PC-9 (cell line): ENCODE data around the gene PNPLA7. TPM values are rescaled to one million over a fixed set of nuclear protein-coding genes. Genes with fewer than 3 reads are reported as not detected.
"Not testable (repeated sequence)": the region's sequence is repeated elsewhere in the genome, so short reads cannot be mapped to it uniquely, and the experiment has no call there.

Source experiments
- BruUV-seq: library from RNA; stranded (reverse); fragments of 400-500 nt; replicated peaks from 2 replicates; lab custom pipeline; 2021; lab: Mats Ljungman, UMichigan
- CTCF ChIA-PET: fragments of 300-600 bp; sonication (Branson Sonifier 250); formaldehyde crosslinking; loops from one replicate; lab custom pipeline; 2022; ENCODE audit warnings: antibody characterized with exemption; lab: Charles Lee
- POLR2A ChIA-PET: fragments of 300-600 bp; sonication (Branson Sonifier 250); formaldehyde crosslinking; loops from one replicate; lab custom pipeline; 2022; ENCODE audit warnings: antibody characterized with exemption; ENCODE audit not compliant: unreplicated experiment; lab: Charles Lee
- DNase-seq, 2 experiments: peaks; one replicate each; pipeline versions ENCODE4 v3.0.0 to v3.0.0-alpha.2; 2015 to 2022; ENCODE audit warnings: mixed read lengths in 1 of 2
- H2AFZ ChIP-seq: fragments of 200-600 bp; sonication (generic); 2 replicates; pipeline ENCODE4 v1.8.1; 2017; ENCODE audit warnings: antibody characterized with exemption
- H3F3A ChIP-seq: fragments of 200-600 bp; sonication (generic); 2 replicates; pipeline ENCODE4 v1.8.1; 2017; ENCODE audit warnings: antibody characterized with exemption, mild to moderate bottlenecking, low read depth; ENCODE audit not compliant: insufficient read depth
- H3K27ac ChIP-seq: fragments of 200-600 bp; sonication (generic); 2 replicates; pipeline ENCODE4 v1.6.1; 2016; ENCODE audit warnings: mixed run types
- H3K27me3 ChIP-seq: fragments of 200-600 bp; sonication (generic); 2 replicates; pipeline ENCODE4 v1.6.1; 2016; ENCODE audit warnings: low read depth, mixed run types; ENCODE audit not compliant: insufficient read depth
- H3K36me3 ChIP-seq: fragments of 200-600 bp; sonication (generic); 2 replicates; pipeline ENCODE4 v1.6.1; 2016; ENCODE audit warnings: low read depth, mixed run types
- H3K4me1 ChIP-seq: fragments of 200-600 bp; sonication (generic); replicated peaks from 2 replicates; pipeline ENCODE4 v1.6.1; 2016; ENCODE audit warnings: mixed run types; ENCODE audit not compliant: insufficient read depth
- H3K4me2 ChIP-seq: fragments of 200-600 bp; sonication (generic); 2 replicates; pipeline ENCODE4 v1.6.1; 2017; ENCODE audit warnings: mixed run types
- H3K4me3 ChIP-seq: fragments of 200-600 bp; sonication (generic); 2 replicates; pipeline ENCODE4 v1.6.1; 2016; ENCODE audit warnings: mixed run types
- H3K79me2 ChIP-seq: fragments of 200-600 bp; sonication (generic); 2 replicates; pipeline ENCODE4 v1.6.1; 2017; ENCODE audit warnings: low read depth, mixed run types
- H3K9me2 ChIP-seq: fragments of 200-600 bp; sonication (generic); 2 replicates; pipeline ENCODE4 v1.8.1; 2017; ENCODE audit warnings: mild to moderate bottlenecking; ENCODE audit not compliant: insufficient read depth
- H3K9me3 ChIP-seq: fragments of 200-600 bp; sonication (generic); 2 replicates; pipeline ENCODE4 v1.8.1; 2016; ENCODE audit warnings: low read depth; ENCODE audit not compliant: insufficient read depth
- H4K20me1 ChIP-seq: fragments of 200-600 bp; sonication (generic); 2 replicates; pipeline ENCODE4 v1.8.1; 2017; ENCODE audit not compliant: insufficient read depth
- EZH2 ChIP-seq: fragments of 200-600 bp; sonication (generic); IDR thresholded peaks from 2 replicates; pipeline ENCODE4 v1.8.0; 2017; ENCODE audit warnings: antibody characterized with exemption, low read depth
- intact Hi-C: fragments of 100-400 bp; cut with micrococcal nuclease; formaldehyde crosslinking; loops from one replicate; pipeline ENCODE4 v1.10.0; 2022; ENCODE audit not compliant: unreplicated experiment
- total RNA-seq: library from RNA; stranded (reverse); gene quantifications from 2 replicates; pipeline ENCODE4 v1.2.3, GENCODE V29; 2021
- TF ChIP-seq, protein P1 (sequence below): fragments of 200-600 bp; sonication (generic); conservative IDR thresholded peaks from 2 replicates; pipeline ENCODE4 v1.6.1; 2017; ENCODE audit warnings: mixed run types, antibody characterized with exemption, mild to moderate bottlenecking, moderate library complexity

Gene PNPLA7
- total RNA-seq, 1 experiment from 2014 or later, result 1.9 TPM

DNA sequence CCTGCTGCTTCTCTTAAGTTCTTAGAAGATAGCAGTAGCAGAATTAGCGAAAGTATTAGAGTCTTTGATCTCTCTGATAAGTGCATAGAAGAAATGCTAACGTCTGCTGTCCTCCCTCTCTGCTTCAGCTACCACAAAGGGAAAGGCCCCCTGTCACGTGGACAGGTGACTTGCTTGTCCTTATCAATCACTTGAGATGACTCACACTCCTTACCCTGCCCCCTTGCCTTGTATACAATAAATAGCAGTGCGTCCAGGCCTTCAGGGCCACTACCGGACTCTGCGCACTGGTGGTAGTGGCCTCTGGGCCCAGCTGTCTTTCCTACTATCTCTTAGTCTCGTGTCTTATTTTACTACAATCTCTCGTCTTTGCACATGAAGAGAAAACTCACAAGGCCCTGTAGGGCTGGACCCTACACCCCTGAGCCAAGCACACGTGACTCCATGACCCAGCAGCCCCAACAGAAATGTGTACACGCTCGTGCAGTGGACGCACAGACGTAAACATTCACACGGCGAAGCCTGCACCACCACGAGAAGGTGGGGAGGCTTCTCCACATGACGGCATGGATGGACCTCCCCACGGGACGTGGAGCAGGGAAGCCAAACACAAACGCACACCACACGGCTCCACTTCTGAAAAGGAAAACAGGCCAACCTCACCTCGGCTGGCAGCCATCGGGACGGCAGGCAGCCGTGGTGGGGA, 38.3 kb downstream of the PNPLA7 start:
- TF ChIP-seq EZH2, result no peak
- TF ChIP-seq, protein P1, sequence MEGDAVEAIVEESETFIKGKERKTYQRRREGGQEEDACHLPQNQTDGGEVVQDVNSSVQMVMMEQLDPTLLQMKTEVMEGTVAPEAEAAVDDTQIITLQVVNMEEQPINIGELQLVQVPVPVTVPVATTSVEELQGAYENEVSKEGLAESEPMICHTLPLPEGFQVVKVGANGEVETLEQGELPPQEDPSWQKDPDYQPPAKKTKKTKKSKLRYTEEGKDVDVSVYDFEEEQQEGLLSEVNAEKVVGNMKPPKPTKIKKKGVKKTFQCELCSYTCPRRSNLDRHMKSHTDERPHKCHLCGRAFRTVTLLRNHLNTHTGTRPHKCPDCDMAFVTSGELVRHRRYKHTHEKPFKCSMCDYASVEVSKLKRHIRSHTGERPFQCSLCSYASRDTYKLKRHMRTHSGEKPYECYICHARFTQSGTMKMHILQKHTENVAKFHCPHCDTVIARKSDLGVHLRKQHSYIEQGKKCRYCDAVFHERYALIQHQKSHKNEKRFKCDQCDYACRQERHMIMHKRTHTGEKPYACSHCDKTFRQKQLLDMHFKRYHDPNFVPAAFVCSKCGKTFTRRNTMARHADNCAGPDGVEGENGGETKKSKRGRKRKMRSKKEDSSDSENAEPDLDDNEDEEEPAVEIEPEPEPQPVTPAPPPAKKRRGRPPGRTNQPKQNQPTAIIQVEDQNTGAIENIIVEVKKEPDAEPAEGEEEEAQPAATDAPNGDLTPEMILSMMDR, result no peak
- Histone ChIP-seq H3K4me2 (no peak overlapping the region), H4K20me1 (no peaks in the 10 kb centered on the region), H2AFZ (no peak overlapping the region), H3K9me2 (no peaks in the 10 kb centered on the region), H3K27ac (no peak overlapping the region), H3K79me2 (no peaks in the 10 kb centered on the region), H3K36me3 (no peaks in the 10 kb centered on the region), H3K27me3 (peaks cover under 1% of the 10 kb centered on the region; the same call in 1 of the 2 replicates), H3K4me1 (peaks cover 9% of the 10 kb centered on the region; the same call in 1 of the 2 replicates), H3F3A (peaks cover 11% of the 10 kb centered on the region; the same call in 1 of the 2 replicates), H3K9me3 (no peaks in the 10 kb centered on the region), H3K4me3 (no peak overlapping the region)
- POLR2A ChIA-PET, result no interaction called here
- no peak for DNase-seq
- CTCF ChIA-PET, result no interaction called here
- intact Hi-C loops, result no loop called here
- BruUV-seq, result no TSS peak

DNA sequence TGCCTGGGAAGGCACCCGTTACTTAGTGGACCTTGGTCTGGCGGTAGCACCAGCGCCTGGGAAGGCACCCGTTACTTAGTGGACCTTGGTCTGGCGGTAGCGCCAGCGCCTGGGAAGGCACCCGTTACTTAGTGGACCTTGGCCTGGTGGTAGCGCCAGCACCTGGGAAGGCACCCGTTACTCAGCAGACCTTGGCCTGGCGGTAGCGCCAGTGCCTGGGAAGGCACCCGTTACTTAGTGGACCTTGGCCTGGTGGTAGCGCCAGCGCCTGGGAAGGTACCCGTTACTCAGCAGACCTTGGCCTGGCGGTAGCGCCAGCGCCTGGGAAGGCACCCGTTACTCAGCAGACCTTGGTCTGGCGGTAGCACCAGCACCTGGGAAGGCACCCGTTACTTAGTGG, 39.1 kb downstream of the PNPLA7 start:
- H3K4me1 ChIP-seq, intact Hi-C loops, H3K4me2 ChIP-seq, H3K9me3 ChIP-seq, CTCF ChIA-PET, BruUV-seq, DNase-seq, H3K79me2 ChIP-seq, H4K20me1 ChIP-seq, H3K27ac ChIP-seq, H3K4me3 ChIP-seq, POLR2A ChIA-PET, H2AFZ ChIP-seq, H3K9me2 ChIP-seq, H3K36me3 ChIP-seq, H3K27me3 ChIP-seq, H3F3A ChIP-seq: not testable (repeated sequence)

DNA sequence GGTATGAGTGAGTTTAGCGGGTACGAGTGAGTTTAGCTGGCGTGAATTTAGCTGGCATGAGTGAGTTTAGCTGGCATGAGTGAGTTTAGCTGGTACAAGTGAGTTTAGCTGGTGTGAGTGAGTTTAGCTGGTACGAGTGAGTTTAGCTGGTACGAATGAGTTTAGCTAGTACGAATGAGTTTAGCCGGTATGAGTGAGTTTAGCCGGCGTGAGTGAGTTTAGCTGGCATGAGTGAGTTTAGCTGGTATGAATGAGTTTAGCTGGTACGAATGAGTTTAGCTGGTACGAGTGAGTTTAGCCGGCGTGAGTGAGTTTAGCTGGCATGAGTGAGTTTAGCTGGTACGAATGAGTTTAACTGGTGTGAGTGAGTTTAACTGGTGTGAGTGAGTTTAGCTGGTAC, 41.0 kb downstream of the PNPLA7 start:
- intact Hi-C loops, result no loop called here
- no peaks in the 10 kb centered on the region for H4K20me1 ChIP-seq
- ChIA-PET POLR2A (no interaction called here), CTCF (interaction anchor here (0.6 to 0.7 kb wide), 2 partner anchors 17 to 238 kb away, joined by 3 to 4 read pairs; no protein-coding TSS in a partner anchor)
- H3K9me2 ChIP-seq, result no peaks in the 10 kb centered on the region
- H3K27ac ChIP-seq, result no peak overlapping the region
- H3K4me3 ChIP-seq, result no peak overlapping the region
- no peaks in the 10 kb centered on the region for H3K9me3 ChIP-seq
- no peaks in the 10 kb centered on the region for H3K79me2 ChIP-seq
- H3K36me3 ChIP-seq, result no peaks in the 10 kb centered on the region
- H3K27me3 ChIP-seq, result peaks cover 9% of the 10 kb centered on the region
- H3K4me2 ChIP-seq, result no peak overlapping the region
- TF ChIP-seq, protein P1, result no peak
- TF ChIP-seq EZH2, result no peak
- H2AFZ ChIP-seq, result no peak overlapping the region
- H3F3A ChIP-seq, result peaks cover 7% of the 10 kb centered on the region; the same call in 1 of the 2 replicates
- BruUV-seq, result no TSS peak
- DNase-seq, result no peak
- peaks cover 9% of the 10 kb centered on the region; the same call in 1 of the 2 replicates for H3K4me1 ChIP-seq
